HG02870 (cell line): Measurements from ENCODE around the gene JMJD7.

Source experiments
- ATAC-seq: cut with Tn5 transposase; IDR thresholded peaks from one replicate; pipeline ENCODE4 v1.9.1; 2021; ENCODE audit warnings: mild to moderate bottlenecking, moderate library complexity; ENCODE audit not compliant: unreplicated experiment

JMJD7 gene

DNA sequence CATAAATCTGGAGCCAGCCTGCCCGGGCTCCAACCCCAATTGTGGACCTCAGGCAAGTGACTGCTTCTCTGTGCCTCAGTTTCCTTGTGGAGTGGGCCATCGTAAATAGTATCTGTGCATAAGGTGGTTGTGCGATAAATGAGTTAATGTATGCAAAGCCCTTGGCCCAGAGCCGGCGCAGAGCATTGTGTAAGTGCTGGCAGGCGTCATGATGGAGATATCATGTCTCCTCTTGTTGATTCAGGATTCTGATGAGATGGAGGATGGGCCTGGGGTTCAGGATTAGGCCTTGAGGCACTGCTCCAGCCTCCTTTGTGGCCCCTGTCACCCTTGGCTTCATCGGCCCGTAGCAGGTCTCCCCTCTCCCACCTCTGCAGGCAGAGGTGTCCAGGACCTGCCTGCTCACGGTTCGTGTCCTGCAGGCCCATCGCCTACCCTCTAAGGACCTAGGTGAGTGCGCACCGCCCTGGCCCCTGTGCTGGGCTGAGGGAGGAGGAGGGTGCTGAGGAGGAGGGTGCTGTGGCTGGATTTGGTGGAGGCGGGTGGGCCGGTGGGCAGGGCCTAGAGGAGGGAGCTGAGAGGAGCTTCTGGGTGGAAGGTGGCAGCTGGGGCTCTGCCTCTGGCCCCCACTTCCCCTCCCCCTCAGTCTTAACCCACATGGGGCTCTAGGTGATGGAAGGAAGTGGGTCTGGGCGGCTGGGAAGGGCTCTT, 12.0 kb downstream of the JMJD7 start:
- ATAC-seq = no peak

DNA sequence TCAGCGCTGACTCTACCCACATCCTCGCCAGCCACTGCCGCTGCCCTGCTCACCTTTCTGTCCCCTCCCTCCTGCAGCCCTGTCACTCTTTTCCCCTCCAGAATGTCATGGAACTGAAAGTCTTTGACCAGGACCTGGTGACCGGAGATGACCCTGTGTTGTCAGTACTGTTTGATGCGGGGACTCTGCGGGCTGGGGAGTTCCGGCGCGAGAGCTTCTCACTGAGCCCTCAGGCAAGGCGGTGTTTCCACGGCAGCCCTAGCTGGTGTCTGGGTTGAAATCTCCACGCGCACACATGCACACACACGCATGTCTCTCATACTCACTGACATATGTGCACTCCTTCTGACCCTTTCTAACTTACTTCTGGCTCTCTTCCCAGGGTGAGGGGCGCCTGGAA, 12.8 kb downstream of the JMJD7 start:
- ATAC-seq = no peak

DNA sequence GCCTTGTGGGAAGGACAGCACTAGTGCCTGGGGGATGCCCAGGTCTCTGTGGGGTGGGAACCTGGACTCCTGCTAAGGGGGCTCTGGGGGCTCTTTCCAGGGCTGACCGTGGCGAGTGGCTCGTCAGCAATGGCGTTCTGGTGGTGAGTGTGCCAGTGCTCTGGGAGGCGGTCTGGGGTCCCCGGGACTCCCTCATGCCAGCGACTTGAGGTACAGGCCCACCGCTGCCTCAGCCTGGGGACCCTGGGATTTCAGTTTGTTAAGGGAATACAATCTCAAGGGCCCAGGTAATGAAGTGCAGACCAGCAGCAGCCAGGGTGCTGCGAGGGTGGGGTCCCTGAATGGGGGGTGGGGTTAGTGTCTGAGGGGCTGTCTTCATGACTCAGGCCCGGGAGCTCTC, 13.2 kb downstream of the JMJD7 start:
- ATAC-seq = no peak

DNA sequence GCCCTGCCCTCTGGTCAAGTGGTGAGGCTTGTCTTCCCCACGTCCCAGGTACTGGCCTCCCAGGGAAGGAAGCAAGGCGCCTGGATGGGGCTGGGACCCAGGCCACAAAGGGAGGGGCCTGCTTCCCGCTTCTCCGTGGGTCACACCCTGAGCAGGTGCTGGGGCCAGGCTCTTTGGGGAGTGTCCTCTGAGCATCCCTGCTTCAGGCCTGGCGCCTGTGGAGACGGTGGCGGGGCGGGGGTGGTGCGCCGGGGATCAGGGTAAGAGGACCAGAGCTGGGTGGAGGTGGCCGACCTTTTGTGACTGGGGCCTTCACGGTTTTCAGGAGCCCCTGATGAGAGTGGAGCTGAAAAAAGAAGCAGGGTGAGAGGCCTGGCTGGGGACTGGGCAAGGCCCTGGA, 14.3 kb downstream of the JMJD7 start:
- ATAC-seq = no peak

DNA sequence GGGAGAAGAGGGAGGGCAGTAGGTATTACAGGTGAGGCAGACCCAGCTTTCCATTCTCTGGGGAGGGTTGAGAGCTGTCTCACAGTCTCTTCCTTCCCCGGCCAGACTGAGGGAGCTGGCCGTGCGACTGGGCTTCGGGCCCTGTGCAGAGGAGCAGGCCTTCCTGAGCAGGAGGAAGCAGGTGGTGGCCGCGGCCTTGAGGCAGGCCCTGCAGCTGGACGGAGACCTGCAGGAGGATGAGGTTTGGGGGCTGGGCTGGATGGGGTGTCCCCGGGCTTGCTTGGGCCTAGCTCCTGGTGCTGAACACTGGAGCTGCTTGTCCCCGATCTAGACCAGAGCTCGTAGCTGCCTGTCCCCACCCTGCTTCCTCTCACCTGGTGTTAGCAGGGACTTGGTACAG, 15.7 kb downstream of the JMJD7 start:
- no peak for ATAC-seq

DNA sequence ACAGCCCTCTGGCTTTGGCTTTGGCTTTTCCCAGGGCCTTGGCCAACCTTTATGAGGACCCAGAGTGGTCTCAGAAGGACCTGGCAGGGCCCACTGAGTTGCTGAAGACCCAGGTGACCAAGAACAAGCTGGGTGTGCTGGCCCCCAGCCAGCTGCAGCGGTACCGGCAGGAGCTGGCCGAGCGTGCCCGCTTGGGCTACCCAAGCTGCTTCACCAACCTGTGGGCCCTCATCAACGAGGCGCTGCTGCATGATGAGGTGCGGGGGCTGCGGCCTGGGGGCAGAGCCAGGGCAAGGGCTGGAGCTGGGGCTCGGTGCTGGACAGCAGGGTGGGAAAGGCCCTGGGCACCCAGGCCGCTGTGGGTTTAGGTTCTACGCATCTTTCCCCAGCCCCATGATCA, 16.9 kb downstream of the JMJD7 start:
- ATAC-seq = no peak

DNA sequence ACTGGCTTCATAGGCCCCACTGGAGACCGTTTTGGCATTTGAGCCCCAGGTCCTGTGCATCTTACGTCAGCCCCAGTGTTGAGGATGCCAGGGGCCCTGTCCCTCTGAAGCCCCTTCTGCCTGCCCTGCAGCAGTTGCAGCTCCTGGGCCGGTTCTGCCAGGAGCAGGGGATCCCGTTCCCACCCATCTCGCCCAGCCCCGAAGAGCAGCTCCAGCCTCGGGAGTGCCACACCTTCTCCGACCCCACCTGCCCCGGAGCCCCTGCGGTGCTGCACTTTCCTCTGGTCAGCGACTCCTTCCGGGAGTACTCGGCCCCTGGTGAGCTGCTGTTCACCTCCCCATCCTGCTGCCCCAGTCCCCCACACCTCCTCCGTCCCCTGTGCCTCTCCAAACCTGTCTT, 19.3 kb downstream of the JMJD7 start:
- ATAC-seq = no peak

DNA sequence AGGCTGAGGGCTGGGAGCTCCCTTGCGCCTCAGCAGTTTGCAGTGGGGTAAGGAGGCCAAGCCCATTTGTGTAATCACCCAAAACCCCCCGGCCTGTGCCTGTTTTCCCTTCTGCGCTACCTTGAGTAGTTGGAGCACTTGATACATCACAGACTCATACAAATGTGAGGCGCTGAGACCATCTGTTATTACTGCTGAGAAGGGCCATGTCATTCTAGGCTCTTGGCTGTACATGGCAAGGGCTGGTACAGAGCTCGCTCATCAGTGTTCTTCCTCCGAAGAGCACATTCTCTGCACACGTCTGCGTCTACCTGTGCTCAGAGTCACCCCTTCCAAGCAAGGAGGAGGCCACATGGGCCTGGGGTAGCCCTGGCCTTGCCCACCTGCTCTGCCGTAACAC, 20.1 kb downstream of the JMJD7 start:
- ATAC-seq = no peak

DNA sequence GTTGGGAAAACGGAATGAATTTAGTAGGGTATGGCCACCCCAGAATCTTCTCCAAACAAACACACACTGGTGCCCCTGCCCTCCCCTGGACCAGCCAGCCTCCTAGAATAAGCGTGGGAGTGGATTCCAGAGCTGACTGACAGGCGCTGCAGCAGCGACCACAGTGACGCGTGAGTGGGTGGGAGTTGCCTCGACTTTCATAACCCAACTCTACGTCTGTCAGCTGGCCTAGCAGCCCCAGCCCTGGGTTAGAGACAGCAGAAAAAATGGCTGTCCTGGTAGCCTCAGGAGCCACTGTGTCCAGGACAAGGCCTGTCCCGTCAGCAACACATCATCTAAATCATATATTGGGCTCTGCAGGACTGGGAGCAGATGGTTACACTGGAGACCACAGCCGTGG, 20.7 kb downstream of the JMJD7 start:
- no peak for ATAC-seq

DNA sequence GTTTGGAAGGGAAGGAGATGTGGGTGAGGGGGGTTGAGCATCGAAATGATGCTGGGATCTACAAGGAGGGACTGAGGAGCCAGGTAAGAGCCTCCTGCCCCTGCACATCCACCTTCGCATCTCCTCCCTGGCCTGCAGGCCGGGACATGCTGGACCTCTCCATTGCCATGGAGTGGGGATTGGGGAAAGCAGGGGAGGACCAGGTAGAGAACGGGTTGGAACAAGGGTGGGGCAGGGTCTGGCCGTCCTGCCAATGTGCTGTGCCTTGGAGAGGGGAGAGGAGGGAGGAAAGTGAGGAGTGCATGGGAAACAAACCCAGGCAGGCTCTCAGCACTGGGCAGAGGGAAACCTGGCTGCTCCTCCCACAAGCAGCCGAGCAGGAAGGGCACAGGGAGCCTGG, 21.3 kb downstream of the JMJD7 start:
- ATAC-seq = no peak

DNA sequence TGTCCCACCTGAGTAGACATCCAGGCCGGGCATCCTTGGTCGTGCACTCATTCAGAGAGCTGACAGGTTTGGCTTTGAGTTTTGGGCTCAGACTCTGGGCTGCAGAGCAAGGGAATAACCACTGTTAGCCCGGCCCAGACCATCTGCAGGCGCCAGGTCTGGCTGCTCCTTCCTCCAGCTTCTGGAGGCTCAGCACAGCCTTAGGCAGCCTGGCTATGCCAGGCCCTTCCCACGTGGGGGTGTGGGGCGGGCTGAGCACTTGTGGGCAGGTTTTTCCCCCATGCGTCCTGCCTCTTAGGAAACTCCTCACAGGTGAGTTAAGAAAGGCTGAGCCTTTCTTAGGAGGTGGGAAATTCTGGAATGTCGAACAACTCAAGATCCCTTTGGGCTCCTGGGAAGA, 22.0 kb downstream of the JMJD7 start:
- ATAC-seq = no peak

DNA sequence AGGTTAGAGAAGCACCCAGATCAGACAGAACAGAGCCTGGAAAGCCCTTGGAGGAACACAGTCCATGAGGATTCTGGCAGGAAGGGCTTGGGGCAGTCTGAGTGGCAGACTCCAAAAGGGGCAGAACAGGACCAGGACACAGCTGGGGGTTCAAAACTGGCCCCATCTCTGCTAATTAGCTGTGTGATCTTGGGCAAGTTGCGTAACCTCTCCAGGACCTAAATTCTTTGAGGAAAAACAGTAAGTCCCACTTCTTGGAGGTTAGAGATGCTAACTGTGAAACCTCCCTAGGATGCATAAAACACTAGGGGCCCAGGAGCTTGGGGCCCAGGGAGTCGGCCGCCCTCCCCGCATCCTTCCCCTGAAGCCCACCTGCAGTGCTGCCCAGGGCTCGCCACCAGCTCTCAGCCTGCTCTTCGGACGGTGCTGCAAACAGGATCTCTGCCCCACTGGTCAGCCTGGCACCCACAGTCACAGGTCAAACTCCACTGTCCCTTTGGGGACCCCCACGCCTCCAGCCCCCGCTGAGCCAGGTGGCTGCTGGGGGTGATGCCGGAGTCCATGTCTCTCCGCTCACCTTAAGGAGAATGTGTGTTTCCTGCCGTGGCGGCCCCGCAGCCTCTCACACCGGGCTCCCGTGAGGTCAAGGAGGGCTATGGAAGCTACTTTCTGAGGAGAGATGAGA, 22.7 kb downstream of the JMJD7 start:
- no peak for ATAC-seq

DNA sequence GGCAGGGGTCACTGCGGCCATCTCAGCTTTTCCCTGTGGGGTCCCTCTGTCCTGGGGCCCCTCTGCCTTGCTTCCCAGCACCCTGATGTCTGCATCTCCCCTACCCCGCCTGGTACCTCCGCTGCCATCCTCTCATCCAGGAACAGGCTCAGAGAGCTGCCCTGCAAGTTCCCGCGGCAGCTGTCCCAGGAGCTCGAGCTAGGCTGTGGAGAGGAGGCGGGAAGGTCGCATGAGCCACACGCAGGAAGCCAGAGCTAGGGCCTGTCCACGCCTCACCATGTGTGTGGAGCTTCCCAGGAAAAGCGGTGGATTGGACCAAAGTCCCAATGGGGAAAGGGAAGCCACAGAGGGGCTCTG, 23.3 kb downstream of the JMJD7 start:
- ATAC-seq = no peak

DNA sequence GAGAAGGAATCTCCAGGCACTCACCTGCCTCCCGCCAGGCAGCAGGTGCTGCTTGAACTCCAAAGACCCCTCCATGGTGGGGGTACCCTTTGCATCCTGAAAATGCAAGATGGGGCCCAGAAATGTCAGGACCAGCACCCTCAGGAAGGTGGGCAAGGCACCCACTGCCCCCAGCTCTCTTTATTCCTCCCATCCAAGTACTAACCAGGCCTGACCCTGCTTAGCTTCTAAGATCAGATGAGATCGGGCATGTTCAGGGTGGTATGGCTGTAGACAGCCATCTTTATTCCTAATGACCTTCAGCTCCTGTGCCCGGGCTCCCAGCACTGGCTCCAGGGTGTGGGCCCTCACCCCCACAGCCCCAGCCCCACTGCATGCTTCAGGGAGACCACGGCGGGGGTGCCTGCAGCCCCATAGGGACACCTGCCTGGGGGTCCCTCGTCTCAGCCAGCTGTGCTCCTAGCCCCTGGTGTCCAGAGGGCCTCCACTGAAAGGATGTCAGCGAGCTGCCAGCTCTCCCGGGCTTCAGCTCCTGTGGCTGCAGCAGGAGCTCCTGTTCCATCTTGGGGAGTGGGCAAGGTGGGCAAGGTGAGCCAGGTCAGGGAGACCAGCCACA, 24.0 kb downstream of the JMJD7 start:
- no peak for ATAC-seq

DNA sequence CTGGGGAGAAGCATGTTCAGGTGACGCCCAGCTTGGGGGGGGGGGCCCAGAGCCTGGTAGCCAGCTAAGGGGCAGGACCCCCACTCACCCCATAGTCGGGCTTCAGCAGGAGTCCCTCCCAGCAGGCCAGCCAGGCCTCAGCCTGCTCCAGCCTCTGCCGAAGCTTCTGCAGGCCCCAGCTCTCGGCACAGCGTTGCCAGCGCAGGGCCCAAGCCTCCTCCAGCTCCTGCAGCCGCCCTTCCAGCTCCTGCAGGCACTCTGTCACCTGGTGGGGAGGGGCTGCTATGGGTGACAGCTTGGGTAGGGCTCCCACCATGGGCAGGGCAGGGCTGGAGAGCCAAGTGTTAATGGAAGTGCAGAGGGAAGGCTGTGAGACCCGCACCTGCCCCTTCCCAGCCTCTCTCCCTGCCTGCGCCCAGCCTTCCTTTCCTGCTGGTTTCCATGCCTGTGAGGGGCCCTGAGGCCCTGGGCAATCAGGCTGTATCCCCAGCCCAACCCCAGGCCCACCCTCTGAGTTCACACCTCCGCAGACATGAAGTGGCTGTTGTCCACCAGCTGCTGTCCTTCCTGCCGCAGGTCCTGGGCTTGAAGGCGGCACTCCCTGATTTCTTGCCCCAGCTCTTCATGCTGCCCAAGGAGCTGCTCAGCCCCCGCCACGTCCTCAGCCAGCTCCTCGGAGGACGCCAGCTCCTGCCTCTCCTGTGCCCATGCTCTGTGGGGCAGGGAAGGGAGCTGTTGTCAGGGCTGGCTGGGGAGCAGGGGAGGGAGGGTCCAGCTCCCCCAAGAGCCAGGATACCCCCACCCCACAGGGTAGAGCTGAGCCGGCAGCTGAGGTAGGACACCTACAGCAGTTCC, 25.1 kb downstream of the JMJD7 start:
- ATAC-seq = no peak

DNA sequence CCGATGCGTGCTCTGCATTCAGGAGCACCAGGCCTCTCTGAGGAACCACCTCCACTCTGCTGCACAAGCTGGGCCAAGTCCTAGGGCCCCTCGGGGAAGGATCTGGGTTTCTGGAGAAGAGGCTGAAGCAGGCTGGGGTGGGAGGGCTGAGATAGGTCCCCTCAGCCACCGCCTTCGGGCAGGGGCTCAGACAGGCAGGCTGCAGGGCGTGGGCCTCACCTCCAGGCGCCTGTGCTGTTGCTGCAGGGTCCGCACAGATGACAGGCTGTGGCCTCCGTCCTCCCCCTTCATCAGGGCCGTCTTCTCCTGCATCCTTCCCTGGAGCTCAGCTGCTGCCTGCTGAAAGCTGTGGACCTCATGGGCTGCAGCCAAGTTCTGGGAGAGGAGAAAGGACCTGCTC, 25.9 kb downstream of the JMJD7 start:
- ATAC-seq = no peak

DNA sequence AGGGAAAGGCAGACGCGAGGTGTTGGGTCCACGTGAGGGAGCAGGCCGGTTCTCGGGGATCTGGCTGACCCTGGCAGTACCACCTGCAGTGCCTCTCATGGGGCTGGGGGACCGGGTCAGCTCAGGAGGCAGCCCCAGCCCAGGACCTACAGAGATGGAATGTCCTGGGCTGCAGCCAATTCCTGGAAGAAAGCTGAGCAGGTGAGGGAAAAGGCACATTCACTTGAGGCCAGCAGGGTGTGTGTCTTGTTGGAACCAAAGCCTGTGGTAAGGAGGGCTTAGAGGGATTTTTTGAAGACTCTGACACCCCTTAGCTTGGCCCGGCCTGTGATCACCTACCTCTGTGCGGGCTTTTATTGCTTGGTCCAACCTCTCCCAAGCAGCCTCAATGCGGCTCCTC, 26.6 kb downstream of the JMJD7 start:
- ATAC-seq = no peak

DNA sequence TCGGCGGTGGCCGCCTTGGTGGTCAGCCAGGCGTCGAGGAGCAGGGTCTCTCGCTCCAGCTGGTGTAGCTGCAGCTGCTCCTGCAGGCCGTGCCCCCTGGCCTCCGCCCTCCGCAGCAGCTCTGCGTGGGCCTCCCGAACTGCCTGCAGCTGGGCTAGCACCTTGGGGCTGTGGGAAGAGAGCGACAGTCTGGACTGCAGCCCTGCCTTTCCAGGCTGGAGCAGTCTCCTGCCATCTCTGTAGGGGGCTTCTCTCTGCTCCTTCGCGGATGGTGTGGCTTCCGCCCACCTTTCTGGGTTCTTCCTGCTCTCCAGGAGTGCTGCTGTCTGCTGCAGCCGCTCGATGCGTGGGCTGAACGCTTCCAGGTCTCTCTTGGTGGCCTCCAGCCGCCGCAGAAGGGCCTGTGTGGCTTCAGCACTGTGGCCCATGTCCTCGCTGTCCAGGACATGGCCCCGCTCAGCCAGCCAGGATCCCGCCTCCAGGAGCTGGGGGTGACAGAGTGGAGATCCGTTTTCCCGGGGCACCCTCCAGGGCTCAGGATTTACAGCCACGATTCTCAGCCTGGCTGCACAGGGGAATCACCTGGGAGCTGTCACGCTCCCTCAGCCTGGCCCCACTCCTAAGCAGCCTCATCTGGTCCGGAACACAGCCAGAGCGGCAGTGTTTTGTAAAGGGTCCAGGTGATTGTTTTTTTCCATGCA, 27.5 kb downstream of the JMJD7 start:
- ATAC-seq = no peak

DNA sequence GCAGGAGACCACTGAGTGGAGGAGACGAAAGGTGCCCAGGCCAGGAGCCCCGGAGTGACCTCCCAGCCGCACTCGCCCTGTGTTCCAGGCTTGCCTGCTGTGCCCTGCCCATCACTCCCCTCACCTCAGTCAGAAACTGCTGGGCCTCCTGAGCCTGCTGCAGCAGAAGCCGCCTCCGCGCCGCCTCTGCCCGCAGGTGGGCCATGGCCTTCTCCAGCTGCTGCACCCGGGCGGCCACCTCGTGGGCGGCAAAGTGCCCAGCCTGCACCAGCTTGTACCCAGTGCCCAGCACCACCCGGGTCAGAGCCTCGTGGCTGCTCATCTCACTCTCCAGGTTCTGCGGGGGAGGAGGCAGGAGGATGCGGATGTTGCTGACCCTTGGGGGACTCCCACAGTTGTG, 28.4 kb downstream of the JMJD7 start:
- no peak for ATAC-seq

DNA sequence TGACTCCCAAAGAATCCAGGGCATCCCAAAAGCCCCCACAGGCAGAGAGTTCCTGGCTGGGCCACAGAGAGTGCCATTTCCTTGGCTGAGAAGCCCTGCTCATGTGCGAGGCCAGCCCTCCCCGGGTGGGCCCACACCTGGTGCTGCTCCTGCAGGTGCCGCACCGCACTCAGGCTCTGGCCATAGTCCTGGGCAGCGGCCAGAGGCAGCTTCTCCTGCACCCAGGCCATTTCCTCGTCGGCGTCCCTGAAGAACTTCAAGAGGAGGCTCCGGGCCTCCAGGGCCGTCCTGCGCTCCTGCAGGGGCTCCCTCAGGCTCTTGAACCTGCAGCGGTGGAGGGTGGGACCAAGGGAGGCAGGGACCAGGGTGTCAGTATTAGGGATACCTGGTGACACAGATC, 28.8 kb downstream of the JMJD7 start:
- no peak for ATAC-seq

DNA sequence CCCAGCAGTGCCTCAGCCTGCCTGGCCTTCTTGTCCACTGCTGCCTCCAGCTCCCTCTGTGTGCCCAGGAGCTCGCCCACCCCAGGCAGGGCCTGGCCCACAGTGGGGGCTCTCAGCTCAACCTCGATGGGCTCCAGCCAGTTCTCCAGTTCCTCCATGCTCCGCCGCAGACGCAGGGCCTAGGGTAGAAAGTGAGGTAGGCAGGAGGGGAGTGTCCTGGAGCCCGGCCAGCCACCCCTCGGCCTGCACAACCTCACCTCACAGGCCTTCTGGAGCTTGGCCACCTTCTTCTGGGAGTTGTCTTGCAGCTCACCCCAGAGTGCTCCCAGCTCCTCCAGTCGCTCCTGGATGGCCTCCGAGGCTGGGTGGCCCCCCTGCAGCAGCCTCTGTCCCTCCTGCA, 29.4 kb downstream of the JMJD7 start:
- no peak for ATAC-seq
